B cell (primary cell): ENCODE data around the gene ANKRD65. TPM values are rescaled to one million over a fixed set of nuclear protein-coding genes. Genes with fewer than 3 reads are reported as not detected.

ENCODE experiments used
- ATAC-seq: fragments of 200-7000 bp; cut with Tn5 transposase; one replicate; pipeline ENCODE4 v1.10.0; 2021; ENCODE audit warnings: low read depth, mild to moderate bottlenecking, moderate number of reproducible peaks, moderate library complexity
- CTCF ChIA-PET: fragments of 350-600 bp; sonication (Branson Sonifier 250); formaldehyde crosslinking; loops from one replicate; lab custom pipeline; 2021; ENCODE audit warnings: antibody characterized with exemption, inconsistent platforms; lab: Charles Lee
- POLR2A ChIA-PET: fragments of 350-600 bp; sonication (Branson Sonifier 250); formaldehyde crosslinking; loops from one replicate; lab custom pipeline; 2021; ENCODE audit warnings: antibody characterized with exemption; lab: Charles Lee
- DNase-seq: peaks from one replicate; pipeline ENCODE4 v3.0.0; 2013
- H2AFZ ChIP-seq: 2 replicates; pipeline ENCODE4 v1.6.1; 2012; ENCODE audit warnings: mild to moderate bottlenecking, low read depth, low read length; ENCODE audit not compliant: insufficient read depth, poor library complexity, severe bottlenecking
- H3K27ac ChIP-seq, 2 donors: 1 replicate in 1 of 2; 2 replicates in 1 of 2; pipeline ENCODE4 v1.5.1; 2012 to 2013; ENCODE audit warnings: low read length in 2 of 2, mild to moderate bottlenecking in 2 of 2, moderate library complexity in 1 of 2
- H3K27me3 ChIP-seq, 4 experiments: fragments of 200-600 bp in 1 of 4; sonication (generic) in 1 of 4; replicated peaks in 1 of 4; 1 replicate in 2 of 4; 2 replicates in 2 of 4; pipeline versions ENCODE4 v1.6.1 to v1.7.0; 2013 to 2016; ENCODE audit warnings: low read length in 3 of 4, mild to moderate bottlenecking in 2 of 4, mixed read lengths in 1 of 4, moderate library complexity in 1 of 4; ENCODE audit not compliant: insufficient read depth in 4 of 4, control insufficient read depth in 3 of 4; ENCODE audit errors: control extremely low read depth in 1 of 4
- H3K36me3 ChIP-seq, 2 experiments: replicated peaks in 1 of 2; 1 replicate in 1 of 2; 2 replicates in 1 of 2; pipeline versions ENCODE4 v1.6.1 to v1.7.1; 2013; ENCODE audit warnings: low read length in 1 of 2; ENCODE audit not compliant: insufficient read depth in 2 of 2, control insufficient read depth in 1 of 2; ENCODE audit errors: control extremely low read depth in 1 of 2, extremely low read depth in 1 of 2
- H3K4me1 ChIP-seq, 2 donors: fragments of 200-600 bp in 1 of 2; sonication (generic) in 1 of 2; 1 replicate in 1 of 2; 2 replicates in 1 of 2; pipeline versions ENCODE4 v1.5.1 to v1.6.1; 2013 to 2017; ENCODE audit warnings: low read length in 2 of 2; ENCODE audit not compliant: control insufficient read depth in 2 of 2, insufficient read depth in 2 of 2
- H3K4me2 ChIP-seq: replicated peaks from 2 replicates; pipeline ENCODE3; 2012; ENCODE audit warnings: mild to moderate bottlenecking, low read depth, low read length; ENCODE audit not compliant: poor library complexity, severe bottlenecking
- H3K4me3 ChIP-seq, 5 experiments: fragments of 200-600 bp in 1 of 5; sonication (generic) in 1 of 5; 1 replicate in 3 of 5; 2 replicates in 2 of 5; pipeline versions ENCODE4 v1.5.1 to v1.7.0; 2011 to 2016; ENCODE audit warnings: low read length in 4 of 5, mild to moderate bottlenecking in 4 of 5, low read depth in 2 of 5, control low read depth in 1 of 5, moderate library complexity in 1 of 5; ENCODE audit not compliant: insufficient read depth in 1 of 5; ENCODE audit errors: control extremely low read depth in 1 of 5, extremely low read depth in 1 of 5
- H3K79me2 ChIP-seq: fragments of 200-600 bp; sonication (generic); one replicate; pipeline ENCODE4 v1.6.0; 2016; ENCODE audit warnings: low read length; ENCODE audit not compliant: control insufficient read depth, insufficient read depth
- H3K9ac ChIP-seq: fragments of 200-600 bp; sonication (generic); 2 replicates; pipeline ENCODE4 v1.6.1; 2017; ENCODE audit warnings: mild to moderate bottlenecking, low read length, moderate library complexity
- H3K9me3 ChIP-seq, 3 donors: one replicate each; pipeline versions ENCODE4 v1.6.1 to v1.7.1; 2013; ENCODE audit warnings: low read length in 2 of 3; ENCODE audit not compliant: control insufficient read depth in 2 of 3, insufficient read depth in 1 of 3; ENCODE audit errors: control extremely low read depth in 1 of 3
- H4K20me1 ChIP-seq: 2 replicates; pipeline ENCODE4 v1.6.0; 2012; ENCODE audit warnings: mild to moderate bottlenecking, low read length; ENCODE audit not compliant: insufficient read depth, control insufficient read depth, poor library complexity, severe bottlenecking
- H3K27ac Mint-ChIP-seq: one replicate; pipeline ENCODE4 v1.8.0; 2021; ENCODE audit warnings: mixed read lengths
- H3K27me3 Mint-ChIP-seq: one replicate; pipeline ENCODE4 v1.8.0; 2021; ENCODE audit warnings: mixed read lengths
- H3K4me1 Mint-ChIP-seq: one replicate; pipeline ENCODE4 v1.8.0; 2021; ENCODE audit warnings: mixed read lengths
- H3K4me3 Mint-ChIP-seq: one replicate; pipeline ENCODE4 v1.8.0; 2021; ENCODE audit warnings: mixed read lengths
- H3K9me3 Mint-ChIP-seq: one replicate; pipeline ENCODE4 v1.8.0; 2022; ENCODE audit warnings: mixed read lengths; ENCODE audit not compliant: insufficient read depth
- CTCF ChIP-seq: fragments of 200-600 bp; IDR thresholded peaks from one replicate; pipeline ENCODE4 v1.8.0; 2022; ENCODE audit warnings: antibody characterized with exemption, mild to moderate bottlenecking
- EZH2 ChIP-seq: IDR thresholded peaks from 2 replicates; pipeline ENCODE4 v1.6.1; 2012; ENCODE audit warnings: borderline replicate concordance, low read depth, mild to moderate bottlenecking, moderate library complexity, low read length; ENCODE audit not compliant: insufficient read depth, poor library complexity, severe bottlenecking
- WGBS: methylation state at CpG from one replicate; pipeline ENCODE4 v1.1.5; 2013; ENCODE audit warnings: missing lambda C conversion rate; ENCODE audit not compliant: insufficient coverage; 5-methylcytosine and 5-hydroxymethylcytosine counted together
- intact Hi-C: fragments of 100-400 bp; cut with micrococcal nuclease; formaldehyde crosslinking; loops from one replicate; pipeline ENCODE4 v1.10.0; 2022
- polyA plus RNA-seq: library from polyadenylated mRNA; depleted of rRNA; stranded (reverse); fragments of >200 nt; gene quantifications from 2 replicates; pipeline ENCODE4 v1.2.3, GENCODE V29; 2012
- total RNA-seq, 2 donors: library from RNA; stranded (reverse); fragments of 120-200 nt in 1 of 2; gene quantifications; 1 replicate in 1 of 2; 2 replicates in 1 of 2; pipeline versions ENCODE4 v1.2.3 to v1.2.4, GENCODE V29; 2013 to 2022

Gene ANKRD65
- total and polyA plus RNA-seq, 2 donors (not counting 1 experiment from before 2014, with no cell fraction given): 0.12 TPM; not detected in 1

DNA sequence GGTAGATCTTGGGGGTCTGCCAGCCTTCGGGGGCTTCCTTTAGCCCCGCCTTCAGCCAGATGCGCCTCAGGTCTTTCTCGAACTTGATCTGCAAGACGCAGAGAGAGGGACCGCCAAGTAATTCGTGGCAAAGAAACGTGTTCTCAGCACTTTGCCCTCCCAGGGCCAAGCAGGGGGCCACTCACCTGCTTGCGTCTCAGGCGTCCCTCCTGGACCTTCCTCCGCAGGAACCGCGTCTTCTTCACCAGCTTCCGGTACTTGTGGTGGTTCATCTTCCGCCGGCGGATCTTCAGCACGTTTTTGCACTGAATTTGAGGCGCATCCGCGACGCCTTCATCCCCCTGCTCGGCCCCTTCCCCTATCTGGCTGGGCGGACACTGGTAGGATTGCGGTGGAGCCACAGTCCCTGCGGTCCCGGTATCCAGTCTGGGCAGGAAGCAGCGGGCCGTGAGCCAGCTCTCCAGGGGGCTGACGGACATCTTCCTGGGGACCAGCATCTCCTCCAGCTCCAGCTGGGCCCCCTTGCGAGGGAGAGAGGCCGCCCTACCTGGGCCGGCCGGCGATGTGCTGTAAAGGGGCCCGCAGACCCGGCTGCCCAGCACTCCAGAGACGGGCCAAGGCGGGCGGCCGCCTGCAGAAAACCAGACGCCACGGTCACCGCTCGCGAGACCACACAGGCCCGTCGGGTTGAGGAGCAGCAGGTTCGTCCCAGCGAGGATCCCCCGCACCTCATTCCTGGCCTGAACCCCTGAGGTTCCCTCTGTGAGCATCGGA lies 47.1 kb downstream of the ANKRD65 start:
- Histone ChIP-seq H3K36me3 (peaks cover 0 to 10% of the 10 kb centered on the region in 2 experiments), H3K27ac (peak overlapping the region; percentile 75 to 95), H3K9me3 (peaks cover 0 to 3% (median 0%) of the 10 kb centered on the region in 3 donors), H3K27me3 (no peaks in the 10 kb centered on the region), H3K9ac (peak overlapping the region; percentile 81), H3K4me3 (peak overlapping the region; percentile 2 to 93 (median 78)), H2AFZ (no peak overlapping the region), H3K4me1 (peaks cover 19 to 37% of the 10 kb centered on the region in 2 donors), H4K20me1 (peaks cover 21% of the 10 kb centered on the region), H3K4me2 (peak overlapping the region; percentile 84), H3K79me2 (peaks cover 15% of the 10 kb centered on the region)
- no peak for DNase-seq
- Mint-ChIP-seq H3K4me3 (peak overlapping the region; percentile 84), H3K27ac (peak overlapping the region; percentile 83), H3K9me3 (no peaks in the 10 kb centered on the region), H3K4me1 (peaks cover 11% of the 10 kb centered on the region), H3K27me3 (no peaks in the 10 kb centered on the region)
- TF ChIP-seq CTCF: no peak
- TF ChIP-seq EZH2: no peak
- ChIA-PET CTCF (interaction anchor here (1.3 to 3.2 kb wide), 3 partner anchors 25 to 389 kb away, joined by 3 to 15 read pairs (median 3); partner anchors contain the start of gene CCNL2), POLR2A (interaction anchor here (1.5 to 1.9 kb wide), 2 partner anchors 25 to 131 kb away, joined by 7 to 23 read pairs; partner anchors contain the start of gene CCNL2)
- intact Hi-C loops: no loop called here
- WGBS: 66% methylated on average over 50 of the region's 52 CpGs
- ATAC-seq: no peak
